GM20000 (cell line): ENCODE data around the gene SMIM33.
"Not testable (repeated sequence)": the region's sequence is repeated elsewhere in the genome, so short reads cannot be mapped to it uniquely, and the experiment has no call there.

Experiments used
- DNase-seq: peaks from one replicate; pipeline ENCODE4 v3.0.0; 2012; ENCODE audit warnings: low spot score
- TF ChIP-seq, protein P1 (sequence below): IDR thresholded peaks from 2 replicates; pipeline ENCODE4 v1.5.1; 2012; ENCODE audit warnings: mild to moderate bottlenecking, control low read depth; ENCODE audit errors: extremely low read depth, missing control alignments

Gene SMIM33

DNA sequence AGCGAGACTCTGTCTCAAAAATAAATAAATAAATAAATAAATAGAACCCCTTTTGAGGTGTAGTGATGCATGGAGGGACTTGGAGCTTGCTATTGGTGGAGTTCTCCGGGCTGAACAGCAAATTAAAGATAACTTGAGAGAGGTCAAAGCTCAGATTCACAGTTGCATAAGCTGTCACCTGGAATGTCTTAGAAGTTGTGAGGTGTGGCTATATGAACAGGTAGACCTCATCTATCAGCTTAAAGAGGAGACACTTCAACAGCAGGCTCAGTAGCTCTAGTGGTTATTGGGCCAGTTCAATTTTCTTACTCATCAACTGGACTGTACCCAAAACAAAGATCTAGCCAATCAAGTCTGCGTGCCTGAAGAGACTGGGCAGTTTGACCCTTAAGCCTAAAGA, 23.5 kb downstream of the SMIM33 start:
- TF ChIP-seq, protein P1, sequence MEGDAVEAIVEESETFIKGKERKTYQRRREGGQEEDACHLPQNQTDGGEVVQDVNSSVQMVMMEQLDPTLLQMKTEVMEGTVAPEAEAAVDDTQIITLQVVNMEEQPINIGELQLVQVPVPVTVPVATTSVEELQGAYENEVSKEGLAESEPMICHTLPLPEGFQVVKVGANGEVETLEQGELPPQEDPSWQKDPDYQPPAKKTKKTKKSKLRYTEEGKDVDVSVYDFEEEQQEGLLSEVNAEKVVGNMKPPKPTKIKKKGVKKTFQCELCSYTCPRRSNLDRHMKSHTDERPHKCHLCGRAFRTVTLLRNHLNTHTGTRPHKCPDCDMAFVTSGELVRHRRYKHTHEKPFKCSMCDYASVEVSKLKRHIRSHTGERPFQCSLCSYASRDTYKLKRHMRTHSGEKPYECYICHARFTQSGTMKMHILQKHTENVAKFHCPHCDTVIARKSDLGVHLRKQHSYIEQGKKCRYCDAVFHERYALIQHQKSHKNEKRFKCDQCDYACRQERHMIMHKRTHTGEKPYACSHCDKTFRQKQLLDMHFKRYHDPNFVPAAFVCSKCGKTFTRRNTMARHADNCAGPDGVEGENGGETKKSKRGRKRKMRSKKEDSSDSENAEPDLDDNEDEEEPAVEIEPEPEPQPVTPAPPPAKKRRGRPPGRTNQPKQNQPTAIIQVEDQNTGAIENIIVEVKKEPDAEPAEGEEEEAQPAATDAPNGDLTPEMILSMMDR, result no peak
- DNase-seq, result no peak

DNA sequence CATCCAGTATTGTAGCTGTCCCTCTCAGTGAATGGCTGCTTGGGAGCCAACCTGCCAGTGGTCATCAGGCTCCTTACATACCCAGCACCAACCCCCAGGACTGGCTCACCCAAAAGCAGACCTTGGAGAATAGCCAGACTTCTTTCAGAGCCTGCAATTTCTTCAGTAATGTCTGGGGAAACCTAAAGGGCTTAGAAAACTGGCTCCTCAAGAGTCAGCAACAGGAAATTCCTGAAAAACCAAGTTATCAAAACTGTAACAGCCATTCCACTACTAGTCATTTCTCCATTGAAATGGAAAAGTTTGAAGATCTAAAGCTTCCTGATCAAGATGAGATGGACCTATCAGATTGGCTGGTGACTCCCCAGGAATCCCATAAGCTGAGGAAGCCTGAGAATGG, 24.0 kb downstream of the SMIM33 start:
- TF ChIP-seq, protein P1, result no peak
- no peak for DNase-seq

DNA sequence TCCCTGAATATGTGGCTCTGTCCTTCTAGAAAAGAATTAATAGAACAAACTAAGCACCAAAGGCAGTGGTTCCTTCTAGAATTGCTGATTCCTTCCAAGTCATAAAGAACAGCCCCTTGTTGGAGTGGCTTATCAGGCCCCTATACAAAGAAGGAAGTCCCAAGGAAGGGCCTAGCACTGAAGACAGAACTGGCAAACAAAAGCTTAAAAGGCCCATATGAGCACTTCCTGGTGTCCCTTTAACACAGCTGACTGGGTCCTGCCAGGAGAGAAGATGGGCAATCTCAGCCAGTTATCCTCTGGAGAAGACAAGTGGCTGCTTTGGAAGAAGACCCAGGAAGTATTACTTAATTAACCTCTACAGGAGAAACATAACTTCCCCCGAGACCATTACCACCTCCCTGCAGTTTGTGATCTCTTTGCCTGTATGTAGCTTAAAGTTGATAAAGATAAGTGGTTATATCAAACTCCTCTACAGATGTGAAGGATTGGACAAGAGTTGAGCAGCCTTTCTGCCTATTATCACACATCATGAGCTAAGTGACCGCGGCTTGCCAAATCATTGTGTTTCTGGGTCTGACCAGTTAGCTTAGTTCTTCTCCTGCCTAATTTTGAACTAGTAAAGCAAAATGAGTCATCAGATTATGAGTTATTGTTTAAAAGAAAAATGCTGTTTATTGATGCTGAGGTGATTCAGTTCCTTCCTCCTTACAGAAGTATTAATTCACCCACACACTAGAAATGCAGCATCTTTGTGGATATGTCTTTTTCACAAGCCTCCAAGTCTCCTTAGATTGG, 25.0 kb downstream of the SMIM33 start:
- TF ChIP-seq, protein P1, result no peak
- no peak for DNase-seq

DNA sequence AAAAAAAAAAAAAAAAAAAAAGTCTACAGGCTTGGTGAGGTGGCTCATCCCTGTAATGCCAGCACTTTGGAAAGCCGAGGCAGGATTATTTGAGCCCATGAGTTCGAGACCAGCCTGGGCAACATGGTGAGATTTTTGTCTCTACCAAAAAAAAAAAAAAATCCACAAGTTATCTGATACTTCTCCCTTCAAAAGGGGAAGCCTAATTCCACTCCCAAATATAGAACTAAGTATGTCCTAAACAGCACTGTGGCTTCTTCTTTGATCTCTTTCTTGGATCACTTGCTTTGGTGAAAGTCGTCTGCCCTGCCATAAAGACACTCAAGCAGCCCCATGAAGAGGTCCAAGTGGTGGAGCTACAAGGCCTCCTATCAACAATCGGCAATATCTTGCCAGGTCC, 30.6 kb downstream of the SMIM33 start:
- no peak for DNase-seq
- TF ChIP-seq, protein P1, result no peak

DNA sequence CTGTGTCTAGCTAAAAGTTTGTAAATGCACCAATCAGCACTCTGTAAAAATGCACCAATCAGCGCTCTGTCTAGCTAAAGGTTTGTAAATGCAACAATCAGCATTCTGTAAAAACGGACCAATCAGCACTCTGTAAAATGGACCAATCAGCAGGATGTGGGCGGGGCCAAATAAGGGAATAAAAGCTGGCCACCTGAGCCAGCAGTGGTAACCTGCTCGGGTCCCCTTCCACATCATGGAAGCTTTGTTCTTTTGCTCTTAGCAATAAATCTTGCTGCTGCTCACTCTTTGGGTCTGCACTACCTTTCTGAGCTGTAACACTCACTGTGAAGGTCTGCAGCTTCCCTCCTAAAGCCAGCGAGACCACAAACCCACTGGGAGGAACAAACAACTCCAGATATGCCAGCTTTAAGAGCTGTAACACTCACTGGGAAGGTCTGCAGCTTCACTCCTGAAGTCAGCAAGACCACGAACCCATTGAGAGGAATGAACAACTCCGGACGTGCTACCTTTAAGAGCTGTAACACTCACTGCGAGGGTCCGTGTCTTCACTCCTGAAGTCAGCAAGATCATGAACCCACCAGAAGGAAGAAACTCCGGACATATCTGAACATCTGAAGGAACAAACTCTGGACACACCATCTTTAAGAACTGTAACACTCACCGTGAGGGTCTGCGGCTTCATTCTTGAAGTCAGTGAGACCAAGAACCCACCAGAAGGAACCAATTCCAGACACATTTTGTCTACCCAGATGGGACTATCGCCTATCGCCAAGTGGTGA, 32.4 kb downstream of the SMIM33 start:
- DNase-seq, result not testable (repeated sequence)

DNA sequence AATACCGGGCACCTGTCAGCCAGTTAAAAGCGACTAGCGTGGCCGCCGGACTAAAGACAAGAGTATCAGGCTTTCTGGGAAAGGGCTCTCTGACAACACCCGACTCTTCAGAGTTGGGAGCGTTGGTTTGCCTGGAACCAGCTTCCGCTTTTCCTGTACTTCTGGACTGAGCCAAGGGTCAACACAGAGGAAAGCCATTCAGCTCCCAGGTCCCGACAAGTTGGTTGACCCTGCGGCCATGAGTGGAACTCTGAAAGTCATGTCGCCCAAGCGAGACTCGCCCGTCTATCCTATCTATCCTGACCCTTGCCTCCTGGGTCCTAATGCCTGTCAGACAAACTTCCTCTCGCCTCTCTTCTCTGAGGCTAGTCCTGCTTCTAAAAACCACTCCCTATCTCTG, 33.1 kb downstream of the SMIM33 start:
- not testable (repeated sequence) for DNase-seq

DNA sequence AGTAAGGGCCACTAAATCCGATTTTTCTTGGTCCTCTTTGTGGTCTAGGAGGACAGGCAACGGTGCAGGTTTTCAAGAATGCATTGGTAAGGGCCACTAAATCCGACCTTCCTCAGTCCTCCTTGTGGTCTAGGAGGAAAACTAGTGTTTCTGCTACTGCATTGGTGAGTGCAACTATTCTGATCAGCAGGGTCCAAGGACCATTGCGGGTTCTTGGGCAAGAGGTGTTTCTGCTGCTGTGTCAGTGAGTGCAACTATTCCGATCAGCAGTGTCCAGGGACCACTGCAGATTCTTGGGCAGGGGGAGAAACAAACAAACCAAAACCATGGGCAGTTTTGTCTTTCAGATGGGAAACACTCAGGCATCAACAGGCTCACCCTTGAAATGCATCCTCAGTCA, 33.9 kb downstream of the SMIM33 start:
- DNase-seq, result not testable (repeated sequence)

DNA sequence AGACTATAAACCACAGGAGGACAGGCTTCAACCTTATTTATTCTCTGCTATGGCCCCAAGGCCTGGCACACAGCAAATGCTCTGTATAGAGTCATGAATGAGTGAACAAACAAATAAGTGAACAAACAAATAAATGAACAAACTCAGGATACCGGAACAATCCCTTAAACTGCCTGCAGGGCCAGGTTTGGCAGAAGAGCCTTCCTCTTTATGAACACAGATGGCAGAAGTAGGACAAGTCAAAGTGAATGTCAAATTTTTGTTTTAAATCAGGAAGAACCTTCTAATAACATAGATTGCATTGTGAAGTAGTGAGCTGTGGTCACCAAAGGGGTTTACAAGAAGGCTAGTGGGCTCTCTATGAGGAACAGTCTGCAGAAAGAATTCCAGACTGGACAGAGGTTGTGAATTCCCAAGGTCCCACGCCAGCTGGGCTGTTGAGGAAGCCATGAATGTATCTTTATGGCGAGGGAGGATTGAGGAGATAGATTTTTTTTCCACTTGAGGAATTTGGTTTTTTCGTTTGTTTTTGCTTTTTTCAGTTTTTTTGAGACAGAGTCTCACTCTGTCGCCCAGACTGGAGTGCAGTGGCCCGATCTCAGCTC, 42.1 kb downstream of the SMIM33 start:
- TF ChIP-seq, protein P1, result no peak
- no peak for DNase-seq
